Left lung (tissue), 10 donors: Measurements from ENCODE around the gene EPC1. TPM values are rescaled to one million over a fixed set of nuclear protein-coding genes. Genes with fewer than 3 reads are reported as not detected.

Experiments
- ATAC-seq: fragments of 200-7000 bp; cut with Tn5 transposase; one replicate; pipeline ENCODE4 v1.9.1; 2020; ENCODE audit warnings: moderate library complexity
- DNase-seq, 4 donors: peaks; one replicate each; pipeline ENCODE4 v3.0.0-alpha.2; 2013 to 2020
- H3K27ac ChIP-seq, 2 donors: fragments of 200-600 bp; sonication (generic) in 1 of 2; one replicate each; pipeline versions ENCODE4 v1.5.0 to v1.8.0; 2020 to 2021
- H3K27me3 ChIP-seq, 2 donors: fragments of 200-600 bp; sonication (generic) in 1 of 2; one replicate each; pipeline versions ENCODE4 v1.5.0 to v1.8.0; 2020 to 2021
- H3K36me3 ChIP-seq, 2 donors: fragments of 200-600 bp; sonication (generic) in 1 of 2; one replicate each; pipeline versions ENCODE4 v1.5.0 to v1.8.0; 2020 to 2021
- H3K4me1 ChIP-seq, 2 donors: fragments of 200-600 bp; one replicate each; pipeline ENCODE4 v1.8.0; 2021
- H3K4me3 ChIP-seq, 2 donors: fragments of 200-600 bp; sonication (generic) in 1 of 2; one replicate each; pipeline versions ENCODE4 v1.5.0 to v1.8.0; 2020 to 2021; ENCODE audit warnings: mild to moderate bottlenecking in 1 of 2
- H3K9me3 ChIP-seq, 2 donors: fragments of 200-600 bp; sonication (generic) in 1 of 2; one replicate each; pipeline versions ENCODE4 v1.5.0 to v1.8.0; 2020 to 2021
- CTCF ChIP-seq, 2 donors: fragments of 200-600 bp; sonication (generic) in 1 of 2; IDR thresholded peaks; one replicate each; pipeline versions ENCODE4 v1.5.0 to v1.8.0; 2021; ENCODE audit warnings: antibody characterized with exemption in 2 of 2
- intact Hi-C, 2 donors: fragments of 100-400 bp; cut with DNase I; formaldehyde crosslinking; loops; one replicate each; pipeline versions ENCODE4 v1.11.2 to v1.14.2; 2022
- polyA plus RNA-seq, 6 donors: library from polyadenylated mRNA; unstranded; fragments of 120-200 nt; gene quantifications; one replicate each; pipeline ENCODE4 v1.2.1, GENCODE V29; 2013; ENCODE audit not compliant: insufficient read length in 6 of 6
- total RNA-seq, 2 donors: library from RNA; stranded (reverse); fragmentation: NEBNext Ultra II Directional; extraction: Animal tissue kit (Norgen Biotek cat#: 25700); gene quantifications; one replicate each; pipeline ENCODE4 v1.2.1, GENCODE V29; 2021
- donor health status: DM: no; HTN: yes; CAD: no.
- donor health status: DM: no; HTN: no; CAD: no.

EPC1 gene
- total and polyA plus RNA-seq, 8 donors = 27.0 to 84.0 (median 70.0) TPM

- ATAC-seq (no peak), DNase-seq (no peak)
- intact Hi-C loops = no loop called here
- H3K9me3 ChIP-seq = no peaks in the 10 kb centered on the region
- H3K27me3 ChIP-seq = no peaks in the 10 kb centered on the region
- no peak overlapping the region for H3K27ac ChIP-seq
- TF ChIP-seq CTCF (IDR thresholded peaks at IDR 0.05) = no peak
- H3K4me3 ChIP-seq = no peak overlapping the region
- H3K36me3 ChIP-seq = no peaks in the 10 kb centered on the region
- H3K4me1 ChIP-seq = no peaks in the 10 kb centered on the region
Observed at GRCh38 chr10:32246685-32247084, 100.3 kb downstream of the EPC1 start.

GRCh38 chr10:32245760-32246159 lies 101.2 kb downstream of the EPC1 start:
- Histone ChIP-seq H3K4me3 (no peak overlapping the region), H3K36me3 (no peaks in the 10 kb centered on the region), H3K27me3 (no peaks in the 10 kb centered on the region), H3K9me3 (no peaks in the 10 kb centered on the region), H3K4me1 (no peaks in the 10 kb centered on the region), H3K27ac (no peak overlapping the region)
- TF ChIP-seq CTCF (IDR thresholded peaks at IDR 0.05) = no peak
- DNase-seq (no peak), ATAC-seq (no peak)
- intact Hi-C loops = no loop called here

- intact Hi-C loops = no loop called here
- Histone ChIP-seq H3K4me1 (no peaks in the 10 kb centered on the region), H3K4me3 (no peak overlapping the region), H3K9me3 (no peaks in the 10 kb centered on the region), H3K27me3 (no peaks in the 10 kb centered on the region), H3K27ac (no peak overlapping the region), H3K36me3 (no peaks in the 10 kb centered on the region)
- no peak for TF ChIP-seq CTCF (IDR thresholded peaks at IDR 0.05)
- ATAC-seq = no peak
- DNase-seq = no peak
Observed at GRCh38 chr10:32244421-32245207, 102.3 kb downstream of the EPC1 start.

GRCh38 chr10:32244011-32244410 lies 102.9 kb downstream of the EPC1 start:
- no peaks in the 10 kb centered on the region for H3K36me3 ChIP-seq
- no peaks in the 10 kb centered on the region for H3K4me1 ChIP-seq
- H3K9me3 ChIP-seq = no peaks in the 10 kb centered on the region
- ATAC-seq (no peak), DNase-seq (no peak)
- no peak overlapping the region for H3K27ac ChIP-seq
- intact Hi-C loops = no loop called here
- H3K4me3 ChIP-seq = no peak overlapping the region
- H3K27me3 ChIP-seq = no peaks in the 10 kb centered on the region
- TF ChIP-seq CTCF (IDR thresholded peaks at IDR 0.05) = no peak

- Histone ChIP-seq H3K4me3 (no peak overlapping the region), H3K27ac (no peak overlapping the region), H3K9me3 (no peaks in the 10 kb centered on the region), H3K4me1 (no peaks in the 10 kb centered on the region), H3K36me3 (no peaks in the 10 kb centered on the region), H3K27me3 (no peaks in the 10 kb centered on the region)
- intact Hi-C loops = no loop called here
- no peak for TF ChIP-seq CTCF (IDR thresholded peaks at IDR 0.05)
- DNase-seq = no peak
- ATAC-seq = no peak
Observed at GRCh38 chr10:32241946-32242345, 105.0 kb downstream of the EPC1 start.
